ENCODE measurements around the gene TM4SF20.
A peak's percentile ranks its signal among the peaks of the same experiment; 100 is the strongest.

TM4SF20 gene

GRCh38 chr2:227325839-227326195 lies 53.3 kb downstream of the TM4SF20 start:
- H3K4me3 ChIP-seq (ENCODE audit: low read depth, low read length), result peak overlapping the region; percentile 83
- DNase-seq (ENCODE audit: low read depth), result no peak

- peak within 1 kb of the TSS; percentile 83 for H3K4me3 ChIP-seq (ENCODE audit: low read depth, low read length)
- DNase-seq (ENCODE audit: low read depth), result peak; percentile 74
Measured at GRCh38 chr2:227324995-227325838, 53.9 kb downstream of the TM4SF20 start, which contains the start of gene MFF. MFF (plus strand) TSS chr2:227325251; CDS start chr2:227330666, 5,415 bp downstream.

- DNase-seq (ENCODE audit: low read depth), result no peak
- H3K4me3 ChIP-seq (ENCODE audit: low read depth, low read length), result peak overlapping the region; percentile 83
Measured at GRCh38 chr2:227324642-227324994, 54.5 kb downstream of the TM4SF20 start.

- DNase-seq (ENCODE audit: low read depth), result no peak
- no peak overlapping the region for H3K4me3 ChIP-seq (ENCODE audit: low read depth, low read length)
Measured at GRCh38 chr2:227323818-227324217, 55.3 kb downstream of the TM4SF20 start.

- H3K4me3 ChIP-seq (ENCODE audit: low read depth, low read length), result no peak overlapping the region
- no peak for DNase-seq (ENCODE audit: low read depth)
Measured at GRCh38 chr2:227322530-227323205, 56.4 kb downstream of the TM4SF20 start.

- H3K4me3 ChIP-seq (ENCODE audit: low read depth, low read length), result no peak overlapping the region
- DNase-seq (ENCODE audit: low read depth), result no peak
Measured at GRCh38 chr2:227320305-227321094, 58.6 kb downstream of the TM4SF20 start.

GRCh38 chr2:227317834-227318233 lies 61.3 kb downstream of the TM4SF20 start:
- no peak for DNase-seq (ENCODE audit: low read depth)
- no peak overlapping the region for H3K4me3 ChIP-seq (ENCODE audit: low read depth, low read length)

GRCh38 chr2:227313310-227313709 lies 65.8 kb downstream of the TM4SF20 start:
- no peak overlapping the region for H3K4me3 ChIP-seq (ENCODE audit: low read depth, low read length)
- no peak for DNase-seq (ENCODE audit: low read depth)

GRCh38 chr2:227312579-227312978 lies 66.5 kb downstream of the TM4SF20 start:
- DNase-seq (ENCODE audit: low read depth), result no peak
- no peak overlapping the region for H3K4me3 ChIP-seq (ENCODE audit: low read depth, low read length)
